Kidney epithelial cell (primary cell): ENCODE results near the gene GGT7. TPM values are rescaled to one million over a fixed set of nuclear protein-coding genes. Genes with fewer than 3 reads are reported as not detected.

ENCODE experiments used
- DNase-seq: peaks from one replicate; pipeline ENCODE4 v3.0.0-alpha.2; 2010; ENCODE audit warnings: low read depth
- H3K27me3 ChIP-seq: 2 replicates; pipeline ENCODE4 v1.6.0; 2011; ENCODE audit warnings: low read length; ENCODE audit not compliant: control insufficient read depth, insufficient read depth
- H3K36me3 ChIP-seq: 2 replicates; pipeline ENCODE4 v1.5.1; 2011; ENCODE audit warnings: low read length; ENCODE audit not compliant: control insufficient read depth, insufficient read depth
- H3K4me3 ChIP-seq: 2 replicates; pipeline ENCODE4 v1.5.1; 2011; ENCODE audit warnings: low read depth, mild to moderate bottlenecking, control low read depth, low read length
- CTCF ChIP-seq: IDR thresholded peaks from 2 replicates; pipeline ENCODE4 v1.5.1; 2011; ENCODE audit warnings: mild to moderate bottlenecking, moderate library complexity, low read length, control low read depth, inconsistent platforms; ENCODE audit not compliant: insufficient read depth, poor library complexity, severe bottlenecking
- total RNA-seq: library from RNA; depleted of rRNA; stranded (reverse); fragments of >200 nt; gene quantifications from 2 replicates; pipeline ENCODE4 v1.2.3, GENCODE V29; 2015

The GGT7 gene
- total RNA-seq, 1 donor from 2014 or later, result 8.4 TPM

DNA sequence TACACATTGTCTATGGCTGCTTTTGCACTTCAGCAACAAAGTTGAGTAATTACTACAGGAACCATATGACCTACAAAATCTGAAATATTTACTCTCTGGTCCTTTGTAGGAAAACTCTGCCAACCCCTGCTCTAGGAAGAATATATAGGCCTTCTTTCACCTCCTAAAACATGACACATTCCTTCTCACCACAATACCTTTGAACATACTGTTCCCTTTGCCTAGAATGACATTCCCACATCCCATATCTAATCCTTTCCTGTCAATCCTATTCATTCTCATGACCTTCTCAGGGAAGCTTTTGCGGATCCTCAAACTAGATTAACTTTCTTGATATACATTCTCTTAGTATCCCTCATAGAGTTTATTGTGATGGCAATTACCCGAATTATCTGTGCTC, 29.2 kb downstream of the GGT7 start:
- no peak for TF ChIP-seq CTCF
- H3K36me3 ChIP-seq, result no peaks in the 10 kb centered on the region
- H3K4me3 ChIP-seq, result no peak overlapping the region
- DNase-seq, result no peak
- no peaks in the 10 kb centered on the region for H3K27me3 ChIP-seq

GRCh38 chr20:34842143-34842542, 30.5 kb downstream of the GGT7 start:
- no peak for DNase-seq
- Histone ChIP-seq H3K36me3 (no peaks in the 10 kb centered on the region), H3K4me3 (no peak overlapping the region), H3K27me3 (no peaks in the 10 kb centered on the region)
- no peak for TF ChIP-seq CTCF

DNA sequence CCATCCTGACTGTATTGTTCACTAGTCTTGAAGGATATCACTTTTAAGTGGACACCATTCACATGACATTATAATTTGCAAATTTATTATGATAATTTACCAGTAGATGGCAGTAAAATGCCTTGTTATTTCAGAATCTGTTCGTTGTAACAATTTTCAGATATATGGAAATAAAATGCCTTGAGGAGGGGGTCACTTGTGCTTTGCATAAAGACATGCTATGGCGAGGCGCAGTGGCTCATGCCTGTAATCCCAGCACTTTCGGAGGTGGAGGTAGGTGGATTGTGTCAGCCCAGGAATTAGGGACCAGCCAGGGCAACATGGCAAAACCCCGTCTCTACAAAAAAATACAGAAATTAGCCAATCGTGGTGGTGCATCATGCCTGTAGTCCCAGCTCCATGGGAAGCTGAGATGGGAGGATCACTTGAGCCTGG, 38.2 kb downstream of the GGT7 start:
- Histone ChIP-seq H3K4me3 (no peak overlapping the region), H3K27me3 (peaks cover 4% of the 10 kb centered on the region), H3K36me3 (no peaks in the 10 kb centered on the region)
- no peak for TF ChIP-seq CTCF
- no peak for DNase-seq

GRCh38 chr20:34831936-34832335, 40.7 kb downstream of the GGT7 start:
- Histone ChIP-seq H3K36me3 (no peaks in the 10 kb centered on the region), H3K4me3 (no peak overlapping the region), H3K27me3 (peaks cover 4% of the 10 kb centered on the region)
- TF ChIP-seq CTCF, result no peak
- no peak for DNase-seq

DNA sequence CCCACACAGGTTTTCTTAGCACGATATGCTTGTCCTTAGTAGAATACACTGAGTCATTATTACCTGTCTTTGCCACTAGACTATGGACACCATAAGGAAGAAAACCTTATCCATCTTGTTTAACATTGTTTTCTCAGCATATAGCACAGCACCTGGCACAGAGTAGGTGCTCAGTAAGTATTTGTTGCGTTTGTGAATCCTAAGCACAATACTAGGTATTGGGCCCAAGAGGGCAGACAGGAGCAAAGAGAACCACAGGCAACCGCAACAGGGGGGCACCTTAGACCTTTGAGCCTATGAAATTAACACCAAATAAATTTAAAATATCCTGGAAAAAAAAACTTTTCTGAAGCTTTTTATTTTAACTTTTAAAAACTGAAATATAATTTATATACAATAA, 43.5 kb downstream of the GGT7 start:
- peaks cover 4% of the 10 kb centered on the region for H3K27me3 ChIP-seq

More for the DNA sequence above, 43.5 kb downstream of the GGT7 start:
- TF ChIP-seq CTCF, result no peak
- no peaks in the 10 kb centered on the region for H3K36me3 ChIP-seq
- no peak for DNase-seq
- no peak overlapping the region for H3K4me3 ChIP-seq
